ENCODE measurements around the gene SPRR2G.
"Not testable (repeated sequence)": the region's sequence is repeated elsewhere in the genome, so short reads cannot be mapped to it uniquely, and the experiment has no call there.

The SPRR2G gene

DNA sequence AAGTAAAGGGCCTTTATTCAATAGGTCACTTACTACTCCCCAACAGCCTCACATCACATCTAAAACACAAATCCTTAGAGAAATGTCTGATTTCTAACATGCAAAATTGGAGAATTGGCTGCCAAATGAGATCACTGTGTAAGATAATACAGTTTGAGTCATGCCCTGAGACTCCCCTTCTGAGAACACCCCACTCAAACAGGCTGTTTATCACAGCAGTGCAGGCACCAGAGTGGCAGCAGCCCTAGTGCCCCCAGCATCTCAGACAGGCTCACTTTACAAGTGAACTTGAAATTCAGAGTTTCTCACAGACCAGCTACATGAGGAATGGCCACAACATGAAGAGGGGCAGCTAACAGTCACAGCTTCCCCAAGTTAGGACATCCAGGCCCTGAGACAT lies 35.4 kb downstream of the SPRR2G start:
- DNase-seq (ENCODE audit: low read depth in 2 of 2): not testable (repeated sequence)

DNA sequence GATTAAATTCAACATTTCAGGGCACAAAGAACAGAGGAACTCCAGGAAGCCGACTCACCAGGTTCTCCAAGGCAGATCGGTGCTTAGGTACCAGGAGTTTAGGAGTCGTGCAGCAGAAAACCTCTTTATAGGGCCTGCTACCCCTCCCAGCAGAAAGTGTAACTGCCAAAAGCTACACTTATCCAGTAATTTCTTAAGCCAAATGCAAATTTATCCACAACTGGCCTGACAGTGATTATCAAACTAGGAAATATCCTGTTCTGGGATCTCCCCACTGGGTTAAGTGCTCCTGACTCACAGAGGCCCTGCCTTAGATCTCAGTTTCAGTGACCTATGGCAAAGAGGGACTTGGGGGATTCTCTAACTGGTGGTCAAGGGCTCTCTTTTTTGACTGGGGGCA lies 37.3 kb downstream of the SPRR2G start, which contains the start of gene SPRR2F:
Gene SPRR2F (minus strand): TSS at position 101 of the 400 bp plus-strand sequence. CDS start 783 bp downstream, outside the sequence.
- DNase-seq (ENCODE audit: low read depth in 2 of 2): no peak

DNA sequence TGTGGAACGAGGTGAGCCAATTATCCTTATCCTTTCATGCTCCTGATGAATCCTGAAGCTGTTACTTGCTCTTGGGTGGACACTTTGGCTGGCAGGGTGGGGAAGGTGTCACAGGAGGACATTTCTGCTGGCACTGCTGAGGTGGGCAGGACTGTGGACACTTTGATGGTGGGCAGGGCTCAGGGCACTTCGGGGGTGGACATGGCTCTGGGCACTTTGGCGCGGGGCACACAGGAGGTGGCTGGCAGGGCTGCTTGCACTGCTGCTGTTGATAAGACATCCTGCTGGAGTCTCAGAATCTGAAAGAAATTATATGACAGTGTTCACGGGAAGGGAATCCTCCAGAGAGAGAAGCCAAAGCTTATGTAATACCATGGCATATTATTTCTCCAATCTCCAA lies 38.2 kb downstream of the SPRR2G start:
- not testable (repeated sequence) for DNase-seq (ENCODE audit: low read depth in 2 of 2)

DNA sequence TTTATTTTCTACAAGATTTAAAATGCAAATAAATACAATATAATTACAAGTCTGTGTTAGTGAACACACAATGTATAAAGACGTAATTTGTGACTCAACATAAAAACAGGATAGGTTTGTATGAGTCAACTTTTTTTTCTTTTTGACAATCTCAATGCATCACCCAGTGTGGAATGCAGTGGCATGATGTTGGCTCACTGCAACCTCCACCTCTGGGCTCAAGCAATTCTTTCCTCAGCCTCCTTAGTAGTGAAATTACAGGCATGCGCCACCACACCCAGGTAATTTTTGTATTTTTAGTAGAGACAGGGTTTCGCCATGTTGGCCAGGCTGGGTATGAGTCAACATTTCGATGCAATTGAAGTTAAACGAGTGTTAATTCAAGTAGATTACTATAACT lies 50.4 kb downstream of the SPRR2G start:
- DNase-seq (ENCODE audit: low read depth in 2 of 2): no peak
